ENCODE data around the gene COPB2.
"Not testable (repeated sequence)": the region's sequence is repeated elsewhere in the genome, so short reads cannot be mapped to it uniquely, and the experiment has no call there.

COPB2 gene

DNA sequence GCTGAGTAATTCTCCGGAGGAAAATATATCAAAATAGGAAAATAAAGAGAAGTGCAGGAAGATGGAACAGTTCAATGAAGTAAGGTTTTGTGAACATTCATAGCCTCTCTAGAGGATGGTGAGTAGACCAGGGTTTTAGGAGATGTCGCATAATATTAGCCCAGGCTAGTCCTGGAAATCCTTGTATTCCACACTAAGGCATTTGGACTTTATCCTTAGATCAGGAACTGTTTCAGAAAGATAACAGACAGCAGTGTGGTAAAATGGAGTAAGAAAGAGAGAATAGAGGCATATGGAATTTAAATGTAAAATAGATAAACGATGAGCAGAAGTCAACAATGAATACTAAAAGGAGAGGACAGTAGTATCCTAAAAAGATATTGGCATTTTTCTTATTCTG is 12.1 kb downstream of the COPB2 start:
- DNase-seq: no peak

DNA sequence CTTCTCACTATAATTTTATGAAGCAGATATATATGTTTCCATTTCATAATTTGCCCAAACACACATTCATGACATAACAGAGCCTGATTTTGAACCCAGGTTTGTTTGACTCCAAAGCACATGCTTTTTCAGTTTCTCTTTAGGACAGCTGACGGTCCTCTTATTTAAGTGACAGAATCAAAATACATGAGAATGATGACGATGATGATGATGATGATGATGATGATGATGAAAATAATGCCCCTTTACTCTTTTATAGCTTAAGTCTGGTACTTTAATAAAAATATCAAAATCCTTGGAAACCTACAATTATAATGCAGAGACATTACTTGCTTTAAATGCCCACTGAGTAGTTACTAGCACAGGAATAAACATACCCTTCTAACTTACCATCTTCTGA is 15.3 kb downstream of the COPB2 start:
- DNase-seq: no peak

DNA sequence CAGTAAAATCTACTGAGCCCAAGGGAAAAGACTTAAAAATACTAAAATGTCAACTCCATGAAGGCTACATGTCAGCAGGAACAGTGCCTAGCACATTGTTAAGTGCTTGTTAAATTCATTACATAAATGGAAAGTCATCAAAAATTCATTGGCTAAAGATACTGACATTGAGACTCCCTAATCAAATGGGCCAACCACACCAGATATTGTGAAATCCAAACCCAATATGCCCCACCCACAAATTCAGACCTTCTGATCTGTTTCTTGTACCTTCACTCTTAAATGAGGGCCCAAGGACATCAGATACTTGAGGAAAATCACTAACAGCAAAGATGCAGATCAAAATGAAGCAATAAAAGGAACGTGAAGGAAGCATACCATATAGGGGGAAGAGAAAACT is 24.9 kb downstream of the COPB2 start:
- DNase-seq: no peak

DNA sequence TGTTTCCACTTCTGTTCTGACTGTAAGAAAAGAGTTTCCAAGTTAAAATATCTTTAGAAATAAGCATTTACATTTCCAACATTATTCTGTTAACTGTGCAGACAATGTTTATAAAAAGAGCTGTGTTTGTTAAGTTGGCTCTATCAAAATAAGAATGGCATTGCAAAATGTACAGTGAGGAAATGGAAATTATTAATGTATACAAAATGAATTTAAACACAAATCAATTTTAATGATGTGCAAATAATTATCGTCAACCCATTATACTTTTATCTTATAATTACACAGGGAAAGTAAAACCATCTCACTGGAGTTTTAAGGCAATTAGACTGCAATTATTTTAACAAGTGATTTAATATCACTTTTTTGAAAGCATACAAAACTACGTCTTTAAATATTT is 28.2 kb downstream of the COPB2 start:
- no peak for DNase-seq

GRCh38 chr3:139358841-139359562 is 30.4 kb downstream of the COPB2 start:
- no peak for DNase-seq

- DNase-seq: no peak
Measured at GRCh38 chr3:139357899-139358298, 31.5 kb downstream of the COPB2 start.

- no peak for DNase-seq
Measured at GRCh38 chr3:139355891-139356290, 33.6 kb downstream of the COPB2 start.

GRCh38 chr3:139355476-139355875 is 34.0 kb downstream of the COPB2 start:
- no peak for DNase-seq

- no peak for DNase-seq
Measured at GRCh38 chr3:139354661-139355060, 34.8 kb downstream of the COPB2 start.

DNA sequence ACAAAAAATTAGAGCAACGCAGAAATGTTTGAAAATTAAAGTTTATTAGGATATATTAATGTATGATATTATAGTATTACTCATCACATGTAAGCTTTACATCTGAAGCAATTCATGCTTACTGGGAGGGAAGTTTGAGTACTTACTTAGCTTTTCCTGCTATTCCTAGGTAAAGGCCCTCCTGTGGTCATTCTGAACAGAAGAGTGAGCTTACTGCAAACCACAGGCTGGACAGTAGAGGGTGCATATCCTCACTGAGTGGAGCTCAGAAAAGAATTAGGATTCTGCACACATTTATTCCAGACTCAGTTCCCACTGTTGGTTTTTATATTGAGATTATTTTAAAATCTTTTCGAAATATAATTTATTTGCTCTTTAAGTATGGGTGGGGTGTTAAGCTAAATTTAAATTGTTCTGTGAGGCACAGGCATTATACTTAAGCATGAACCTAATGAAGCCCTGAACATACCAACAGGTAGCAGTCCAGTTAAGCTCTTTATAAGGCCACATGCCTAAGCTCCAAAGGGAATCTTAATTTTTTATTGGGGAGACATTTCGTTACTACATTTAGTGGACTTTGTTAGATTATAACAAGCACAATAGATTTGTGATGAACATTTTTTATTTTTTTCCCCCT is 35.4 kb downstream of the COPB2 start:
- no peak for DNase-seq

- DNase-seq: no peak
Measured at GRCh38 chr3:139346771-139347170, 42.7 kb downstream of the COPB2 start.

- DNase-seq: peak; percentile 87
Measured at GRCh38 chr3:139343895-139344856, 45.3 kb downstream of the COPB2 start, which contains the start of gene MRPS22. Gene MRPS22 (plus strand): TSS chr3:139344020. CDS start chr3:139344027, 7 bp downstream.

DNA sequence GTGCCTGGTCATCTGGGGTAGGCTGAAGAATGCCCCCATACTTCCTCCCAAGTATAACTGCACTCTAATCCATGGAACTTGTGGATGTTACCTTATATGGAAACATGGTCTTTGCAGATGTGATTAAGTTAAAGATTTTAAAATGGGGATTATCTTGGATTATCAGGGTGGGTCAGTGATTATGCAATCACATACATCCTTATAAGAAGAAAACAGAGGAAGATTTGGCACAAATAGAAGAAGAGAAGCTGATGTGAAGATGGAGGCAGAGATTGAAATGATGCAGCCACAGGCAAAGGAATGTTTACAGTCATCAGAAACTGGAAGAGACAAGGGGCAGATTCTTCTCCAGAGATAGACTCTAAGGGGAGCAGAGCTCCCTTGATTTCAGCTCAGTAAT is 47.4 kb downstream of the COPB2 start:
- DNase-seq: no peak

DNA sequence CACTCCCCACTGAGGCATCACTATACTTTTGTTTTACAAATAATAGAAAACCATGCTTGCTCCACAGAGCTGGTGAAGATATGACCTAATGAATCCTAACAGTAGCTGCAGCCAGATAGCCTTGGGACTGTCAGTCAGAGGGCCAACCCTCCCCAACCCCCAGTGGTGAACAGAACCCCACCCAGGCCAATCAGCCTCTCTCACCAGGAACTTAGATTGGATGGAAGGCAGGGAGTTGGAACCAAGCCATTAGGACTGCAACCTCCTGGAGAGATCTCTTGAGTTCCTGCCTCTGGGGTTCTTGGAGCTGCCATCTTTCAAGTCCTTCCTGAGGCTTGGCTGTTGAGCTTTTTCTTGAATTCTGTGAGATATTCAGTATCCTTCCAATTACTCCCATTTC is 48.7 kb downstream of the COPB2 start:
- DNase-seq: no peak

DNA sequence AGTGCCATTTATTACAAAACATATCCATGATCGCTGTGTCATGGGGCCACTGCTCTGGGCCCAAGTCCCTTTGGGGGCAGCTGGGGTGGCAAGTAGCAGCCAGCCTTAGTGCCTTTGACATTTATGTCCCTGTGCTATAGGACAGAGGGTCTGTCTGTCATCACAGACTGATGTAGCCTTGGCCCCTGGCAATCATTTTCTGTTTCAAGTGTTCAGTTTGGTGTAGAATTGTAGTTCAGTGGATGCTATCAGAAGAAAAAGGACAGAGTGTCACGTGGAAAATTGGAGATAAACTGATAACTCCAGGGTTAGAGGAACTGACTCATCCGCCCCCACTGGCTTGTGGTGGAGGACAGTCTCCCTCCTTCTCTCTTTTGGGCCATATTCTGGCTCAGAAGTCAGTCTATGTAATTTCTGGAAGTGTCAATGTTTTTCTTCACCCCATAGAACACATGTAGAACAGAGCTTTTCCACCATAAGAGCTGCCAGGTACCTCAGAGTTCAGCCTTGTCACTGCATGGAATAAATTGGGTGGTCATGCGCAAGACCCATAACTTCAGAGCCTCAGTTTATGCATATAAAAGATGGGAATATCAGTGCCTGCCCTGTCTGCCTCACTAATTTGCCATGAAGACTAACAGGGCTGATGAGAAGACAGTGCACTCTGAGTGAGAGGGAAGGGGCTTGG is 50.1 kb downstream of the COPB2 start:
- no peak for DNase-seq

GRCh38 chr3:139338405-139338804 is 51.0 kb downstream of the COPB2 start:
- DNase-seq: no peak

DNA sequence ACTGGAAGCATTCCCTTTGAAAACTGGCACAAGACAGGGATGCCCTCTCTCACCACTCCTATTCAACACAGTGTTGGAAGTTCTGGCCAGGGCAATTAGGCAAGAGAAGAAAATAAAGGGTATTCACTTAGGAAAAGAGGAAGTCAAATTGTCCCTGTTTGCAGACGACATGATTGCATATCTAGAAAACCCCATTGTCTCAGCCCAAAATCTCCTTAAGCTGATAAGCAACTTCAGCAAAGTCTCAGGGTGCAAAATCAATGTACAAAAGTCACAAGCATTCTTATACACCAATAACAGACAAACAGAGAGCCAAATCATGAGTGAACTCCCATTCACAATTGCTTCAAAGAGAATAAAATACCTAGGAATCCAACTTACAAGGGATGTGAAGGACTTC is 54.8 kb downstream of the COPB2 start:
- not testable (repeated sequence) for DNase-seq

- no peak for DNase-seq
Measured at GRCh38 chr3:139332092-139332491, 57.4 kb downstream of the COPB2 start.

DNA sequence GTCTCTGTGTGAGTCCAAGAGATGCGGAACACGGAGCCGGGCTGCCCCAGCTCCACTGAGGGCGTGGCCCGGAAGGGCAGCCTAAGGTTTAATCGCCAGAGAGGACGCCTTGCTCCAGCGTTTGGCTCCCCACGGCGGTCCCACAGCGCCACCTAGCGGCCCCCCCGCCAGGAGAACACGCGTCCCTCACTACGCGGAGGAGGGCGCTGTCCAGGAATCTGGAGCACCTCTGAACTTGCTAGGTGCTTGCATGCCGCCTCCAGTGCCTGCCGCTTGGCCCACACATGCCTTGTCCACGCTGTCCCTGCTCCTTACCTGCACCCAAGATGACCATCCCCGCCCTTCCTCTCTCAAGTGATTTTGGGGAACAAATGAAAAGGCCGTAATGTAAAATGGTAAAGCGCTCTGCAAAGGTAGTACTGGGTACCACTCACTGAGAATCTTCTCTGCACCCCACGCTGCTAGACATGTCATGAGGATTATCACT is 60.0 kb downstream of the COPB2 start:
- peak; percentile 85 for DNase-seq

DNA sequence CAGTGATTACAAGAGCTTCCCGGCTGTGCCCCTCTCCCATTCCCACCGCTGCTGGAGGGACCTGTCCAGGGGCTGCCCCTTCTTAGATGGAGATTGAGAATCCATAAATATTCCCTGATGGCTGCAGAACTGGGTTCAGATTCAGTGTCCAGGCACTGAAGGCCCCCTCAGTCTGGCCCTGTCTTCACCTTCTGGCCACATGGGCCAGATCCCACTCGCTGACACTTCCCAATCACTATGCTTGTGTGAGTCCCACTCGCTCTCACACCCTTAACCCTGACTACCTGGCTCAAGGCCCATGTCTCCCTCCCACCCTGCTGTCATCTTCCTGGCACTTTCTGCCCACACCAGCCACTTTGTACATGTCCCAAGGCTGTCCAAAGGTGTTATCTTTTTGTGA is 61.1 kb downstream of the COPB2 start:
- DNase-seq: no peak

DNA sequence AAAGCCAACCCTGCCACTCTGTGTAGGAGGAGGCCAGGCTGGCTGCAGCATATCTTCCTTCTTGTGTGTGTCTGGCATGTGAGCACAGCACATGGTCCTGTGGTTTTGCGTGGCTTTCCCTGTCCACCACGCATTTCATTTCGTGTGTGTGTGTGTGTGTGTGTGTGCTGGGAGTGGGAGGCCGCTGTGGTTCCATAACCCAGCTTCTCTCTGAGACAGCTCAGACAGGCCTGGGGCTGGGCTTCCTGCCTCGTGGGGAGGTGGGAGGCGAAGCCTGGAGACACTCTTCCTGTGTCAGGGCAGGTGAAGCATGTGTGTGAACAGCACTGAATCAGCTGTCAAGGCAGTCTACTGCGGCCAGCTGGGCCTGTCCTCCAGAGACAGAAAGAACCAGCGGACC is 61.6 kb downstream of the COPB2 start:
- no peak for DNase-seq

DNA sequence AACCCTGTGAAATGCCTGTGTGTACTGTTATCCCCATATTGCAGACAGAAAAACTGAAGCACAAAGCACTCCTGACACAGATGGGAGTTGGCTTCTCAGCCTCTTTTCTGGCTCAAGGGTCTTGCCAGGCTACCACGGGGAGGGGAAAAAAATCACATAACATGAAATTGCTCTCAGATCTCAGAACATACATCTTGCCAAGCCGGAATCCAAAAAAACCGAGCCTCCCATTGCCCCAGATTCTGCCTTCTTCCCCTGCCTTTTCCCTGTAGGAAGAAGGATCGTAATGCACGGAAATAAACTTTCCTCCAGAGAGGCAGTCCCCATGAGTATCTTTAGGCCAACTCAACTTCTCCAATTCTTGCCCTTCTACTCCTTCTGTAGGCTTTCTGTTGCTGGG is 62.2 kb downstream of the COPB2 start:
- no peak for DNase-seq

- no peak for DNase-seq
Measured at GRCh38 chr3:139326707-139327106, 62.7 kb downstream of the COPB2 start.

All from CD4-positive, alpha-beta T cell treated with Interleukin-10 for 1 hour (primary cell).